Measurements from ENCODE around the gene COLEC12.
"Not testable (repeated sequence)": the region's sequence is repeated elsewhere in the genome, so short reads cannot be mapped to it uniquely, and the experiment has no call there.

Gene COLEC12

DNA sequence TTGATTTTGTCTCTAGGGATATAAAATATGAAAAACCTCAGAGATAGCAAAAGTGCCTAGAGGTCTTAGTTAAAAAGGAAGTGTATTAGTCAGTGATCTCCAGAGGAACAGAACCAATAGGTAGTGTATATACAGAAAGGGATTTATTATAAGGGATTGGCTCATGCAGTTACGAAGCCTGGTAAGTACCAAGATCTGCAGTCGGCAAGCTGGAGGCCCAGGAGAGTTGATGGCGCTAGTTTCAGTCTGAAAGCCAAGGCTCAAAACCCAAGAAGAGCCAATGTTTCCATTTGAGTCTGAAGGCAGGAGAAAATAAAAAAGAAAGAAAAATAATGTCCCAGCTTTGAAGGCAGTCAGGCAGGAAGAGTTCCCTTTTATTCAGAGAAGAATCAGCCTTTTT is 93.3 kb downstream of the COLEC12 start:
- no peak for DNase-seq

DNA sequence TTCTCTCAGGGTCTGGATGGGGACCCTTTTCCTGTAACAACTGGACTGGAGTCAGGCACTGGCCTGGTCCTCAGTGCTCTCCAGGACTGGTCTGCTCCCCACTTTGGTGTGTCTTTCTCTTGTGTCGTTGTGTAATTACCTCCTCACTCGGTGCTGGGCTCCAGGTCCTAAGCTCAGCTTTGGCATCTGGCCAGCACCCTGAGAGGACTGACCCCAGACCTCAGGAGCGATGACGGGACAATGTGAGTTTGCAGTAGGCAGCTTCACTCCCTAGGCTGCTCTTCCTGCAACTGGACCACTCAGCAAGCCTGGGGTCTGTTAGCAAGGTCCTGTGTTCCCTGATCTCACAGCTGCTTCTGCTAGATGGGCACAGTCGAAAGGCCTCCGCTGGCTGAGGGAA is 93.8 kb downstream of the COLEC12 start:
- DNase-seq = no peak

DNA sequence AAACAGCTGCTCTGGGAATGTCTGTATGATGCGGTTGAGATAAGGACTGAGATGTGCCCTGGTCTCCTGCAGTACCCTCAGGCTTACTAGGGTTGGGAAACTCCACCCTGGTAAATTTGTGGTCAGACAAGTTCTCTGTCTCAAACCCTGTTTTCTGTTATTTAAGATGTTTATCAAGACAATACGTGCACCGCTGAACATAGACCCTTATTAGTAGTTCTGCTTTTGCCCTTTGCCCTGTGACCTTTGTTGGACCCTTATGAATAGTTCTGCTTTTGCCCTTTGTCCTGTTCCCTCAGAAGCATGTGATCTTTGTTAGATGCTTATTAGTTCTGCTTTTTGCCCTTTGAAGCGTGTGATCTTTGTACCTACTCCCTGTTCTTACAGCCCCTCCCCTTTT is 95.5 kb downstream of the COLEC12 start:
- DNase-seq = not testable (repeated sequence)

DNA sequence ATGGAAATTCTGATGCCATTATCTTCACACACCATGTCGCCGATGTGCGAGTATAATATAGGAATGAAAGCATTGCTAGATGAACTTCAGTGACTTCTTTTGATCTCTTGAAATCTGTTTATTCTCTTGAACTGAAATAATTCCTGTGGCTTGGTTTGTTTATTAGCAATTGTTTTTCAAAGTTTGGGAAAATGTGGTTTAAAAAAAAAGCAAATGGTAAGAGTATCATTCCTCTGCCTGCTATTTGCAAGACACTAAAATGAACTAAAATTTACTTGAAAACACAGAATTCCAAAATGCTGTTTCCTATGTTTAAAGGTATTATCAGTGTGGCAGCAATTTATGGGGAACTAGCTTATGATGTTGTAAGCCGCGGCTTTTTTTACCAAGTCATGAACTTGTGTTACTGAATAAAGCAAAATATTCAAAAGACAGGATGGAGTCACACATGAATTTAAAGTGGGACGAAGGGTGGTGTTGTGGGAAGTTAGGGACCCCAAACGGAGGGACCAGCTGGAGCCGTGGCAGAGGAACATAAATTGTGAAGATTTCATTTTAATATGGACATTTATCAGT is 96.4 kb downstream of the COLEC12 start:
- no peak for DNase-seq

DNA sequence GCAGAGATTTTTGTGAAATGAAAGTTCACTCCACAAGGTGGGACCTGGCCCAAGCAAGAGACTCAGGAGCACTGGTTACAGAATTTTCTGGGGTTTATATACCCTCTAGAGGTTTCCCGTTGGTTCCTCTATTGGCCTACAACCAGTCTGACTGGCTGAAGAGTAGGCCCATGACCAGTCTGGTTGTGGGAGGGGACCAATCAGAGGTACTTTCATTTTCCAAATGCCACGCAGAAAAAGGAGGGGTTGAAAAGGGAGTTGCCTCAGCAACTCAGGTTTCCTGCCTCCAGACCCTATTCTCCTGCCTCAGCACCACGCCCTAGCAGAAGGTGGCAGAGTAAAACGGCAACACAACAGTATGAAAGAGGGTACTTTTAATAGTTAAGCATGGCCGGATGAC is 98.4 kb downstream of the COLEC12 start:
- DNase-seq = no peak

DNA sequence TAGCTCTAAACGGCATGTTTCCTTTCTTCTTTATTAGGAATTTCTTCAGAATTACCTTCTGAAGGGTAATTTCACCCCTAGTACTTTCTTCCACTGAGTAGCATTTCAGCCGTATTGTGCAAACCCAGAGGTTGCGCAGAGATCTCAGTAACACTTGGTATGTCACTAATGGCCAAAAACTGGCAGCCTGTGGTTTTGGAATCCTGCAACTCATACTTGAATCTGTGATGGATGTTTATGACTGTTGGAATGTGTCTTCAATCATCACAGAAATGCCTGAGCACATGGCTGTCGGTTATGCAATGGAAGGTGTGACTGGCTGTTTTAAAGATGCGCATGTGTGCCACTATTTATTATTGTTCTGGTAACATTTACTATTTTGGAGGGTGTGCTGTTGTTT is 100.0 kb downstream of the COLEC12 start:
- DNase-seq = no peak

DNA sequence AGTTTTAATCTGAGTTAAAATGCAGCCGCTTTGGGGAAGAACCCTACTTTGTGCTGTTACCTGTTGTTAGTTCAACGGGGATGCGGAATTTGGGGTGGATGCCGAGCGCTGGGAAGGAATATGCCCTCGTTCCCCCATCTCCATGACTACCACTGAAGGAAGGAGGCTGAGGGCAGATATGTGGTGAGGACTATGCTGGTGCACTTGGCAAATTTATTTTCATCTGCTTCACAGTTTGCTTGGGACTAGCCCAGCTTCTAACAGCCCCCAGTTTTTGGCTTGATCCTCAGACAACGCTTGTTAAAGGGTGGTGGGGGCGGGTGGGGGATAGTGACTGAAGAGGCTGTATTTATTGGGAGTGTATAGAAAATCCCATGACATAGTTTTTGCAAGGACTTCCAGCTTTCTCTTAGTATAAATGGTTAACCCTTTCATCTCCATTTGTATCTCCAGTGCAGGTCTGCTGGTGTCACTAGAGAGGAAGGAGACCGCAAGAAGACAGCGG is 100.8 kb downstream of the COLEC12 start:
- no peak for DNase-seq

DNA sequence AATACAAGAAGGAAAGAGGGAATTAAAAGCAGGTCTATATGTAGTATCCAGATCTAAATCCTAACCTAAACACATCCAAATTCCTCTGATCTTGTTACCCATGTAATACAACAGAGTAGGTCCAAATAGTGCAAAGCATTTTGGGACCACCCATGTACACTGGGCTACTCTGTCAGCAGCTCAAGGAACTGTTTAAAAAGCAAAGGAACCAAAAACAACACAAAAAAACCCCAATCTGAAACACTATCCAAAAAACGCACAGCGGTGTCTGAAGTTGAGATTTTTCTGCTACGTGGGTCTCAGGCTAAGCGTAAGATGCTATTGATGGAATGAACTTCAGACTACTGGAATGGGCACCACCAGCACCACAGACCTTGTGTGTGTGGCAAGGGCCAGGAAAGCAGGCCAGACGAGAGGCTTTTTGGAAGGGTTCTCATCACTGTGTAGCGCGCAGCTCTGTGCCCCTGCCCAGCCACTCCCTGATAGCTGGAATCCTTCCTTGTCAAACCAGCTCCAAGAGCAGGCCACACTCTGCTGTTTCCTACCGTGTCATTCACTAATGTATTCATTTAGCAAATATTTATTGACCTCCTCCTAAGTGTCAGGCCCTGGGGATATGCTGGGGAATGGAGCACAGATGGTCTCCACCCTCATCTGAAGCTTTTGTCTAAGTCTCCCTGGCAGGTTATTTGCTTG is 101.4 kb downstream of the COLEC12 start:
- DNase-seq = no peak

DNA sequence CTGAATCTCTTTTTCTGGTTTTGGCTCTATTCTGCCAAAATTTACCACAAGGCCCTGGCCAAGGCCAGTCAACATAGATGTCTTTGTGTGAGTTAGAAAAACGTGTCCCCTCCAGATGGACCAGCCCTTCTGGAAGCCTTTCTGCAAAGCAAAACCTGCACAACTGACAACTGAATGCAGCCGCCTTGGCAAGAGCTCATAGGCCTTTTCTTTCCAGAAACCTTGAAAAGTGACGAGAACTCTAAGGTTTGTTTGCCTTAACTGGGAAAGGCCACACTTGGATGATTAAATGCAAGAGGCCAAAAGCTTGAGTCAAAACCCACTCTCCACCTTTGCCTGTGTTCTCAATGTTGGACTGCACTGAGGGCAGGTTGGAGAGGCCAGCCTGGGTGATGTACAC is 103.9 kb downstream of the COLEC12 start:
- DNase-seq = no peak

DNA sequence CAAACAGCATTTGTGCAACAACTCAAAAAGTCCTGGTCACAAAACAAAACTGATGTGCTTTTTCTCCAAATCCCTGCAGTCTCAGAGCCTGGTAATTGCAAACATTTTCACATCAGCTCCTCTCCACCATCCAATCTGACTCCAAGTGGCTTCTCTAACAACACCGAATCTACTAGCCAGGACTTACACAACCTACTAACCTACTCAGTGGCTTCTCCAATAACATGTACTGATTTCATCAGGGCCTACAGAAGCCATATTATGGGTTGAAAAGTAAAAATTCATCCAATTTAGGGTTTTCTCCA is 104.3 kb downstream of the COLEC12 start:
- no peak for DNase-seq

DNA sequence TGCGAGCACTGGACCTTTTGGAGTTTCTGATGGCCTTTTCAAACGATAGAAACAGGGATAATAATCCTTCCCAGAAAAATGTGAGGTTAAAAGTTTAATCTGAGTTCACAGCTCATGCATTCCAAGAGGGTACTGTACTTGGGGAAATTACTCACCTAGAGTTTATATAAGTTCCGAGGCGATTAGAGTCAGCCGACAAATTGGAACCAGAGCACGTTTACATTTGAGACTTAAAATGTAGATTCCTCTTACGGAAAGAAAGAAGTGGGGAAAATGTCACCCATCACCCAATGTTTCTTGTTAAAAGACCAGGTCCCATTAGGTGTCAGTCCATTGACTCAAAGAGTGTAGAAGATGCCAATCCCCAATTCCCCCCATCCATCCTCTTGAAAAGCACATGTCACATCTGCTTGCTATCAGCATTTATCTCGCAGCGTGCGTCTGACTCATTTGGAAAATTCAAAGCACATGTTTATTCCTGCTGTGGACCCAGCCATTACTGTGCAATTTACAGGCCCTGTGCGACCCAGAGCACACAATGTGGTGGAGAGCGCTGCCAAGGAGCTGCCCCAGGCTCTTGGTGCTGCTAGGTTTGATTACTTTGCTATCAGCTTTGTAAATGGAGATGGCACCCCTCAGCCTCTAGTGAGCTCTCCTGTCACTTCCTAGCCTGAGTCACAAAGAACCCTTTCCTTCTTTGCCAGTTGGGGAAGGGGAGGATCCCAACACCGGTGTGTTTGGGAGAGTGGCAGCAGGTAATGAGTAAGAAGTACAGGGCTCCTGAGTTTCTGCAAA is 104.8 kb downstream of the COLEC12 start:
- no peak for DNase-seq

DNA sequence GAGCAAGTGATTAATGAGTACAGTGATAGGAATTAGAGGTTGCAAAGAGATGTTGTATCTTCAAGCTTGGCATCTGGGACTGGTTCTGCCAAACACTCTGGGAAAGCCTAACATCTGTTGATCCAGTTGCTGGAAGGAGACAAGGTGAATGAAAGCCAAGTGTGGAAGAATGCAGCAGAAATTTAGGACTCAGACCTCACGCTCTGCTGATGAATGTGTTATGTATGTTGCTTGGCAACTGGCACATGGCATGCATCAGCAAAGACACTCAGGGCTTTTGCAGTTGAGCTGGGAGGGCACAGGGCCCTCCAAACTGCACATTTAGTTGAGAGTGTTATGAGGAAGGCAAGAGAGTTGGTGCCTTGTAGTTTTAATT is 105.5 kb downstream of the COLEC12 start:
- no peak for DNase-seq

DNA sequence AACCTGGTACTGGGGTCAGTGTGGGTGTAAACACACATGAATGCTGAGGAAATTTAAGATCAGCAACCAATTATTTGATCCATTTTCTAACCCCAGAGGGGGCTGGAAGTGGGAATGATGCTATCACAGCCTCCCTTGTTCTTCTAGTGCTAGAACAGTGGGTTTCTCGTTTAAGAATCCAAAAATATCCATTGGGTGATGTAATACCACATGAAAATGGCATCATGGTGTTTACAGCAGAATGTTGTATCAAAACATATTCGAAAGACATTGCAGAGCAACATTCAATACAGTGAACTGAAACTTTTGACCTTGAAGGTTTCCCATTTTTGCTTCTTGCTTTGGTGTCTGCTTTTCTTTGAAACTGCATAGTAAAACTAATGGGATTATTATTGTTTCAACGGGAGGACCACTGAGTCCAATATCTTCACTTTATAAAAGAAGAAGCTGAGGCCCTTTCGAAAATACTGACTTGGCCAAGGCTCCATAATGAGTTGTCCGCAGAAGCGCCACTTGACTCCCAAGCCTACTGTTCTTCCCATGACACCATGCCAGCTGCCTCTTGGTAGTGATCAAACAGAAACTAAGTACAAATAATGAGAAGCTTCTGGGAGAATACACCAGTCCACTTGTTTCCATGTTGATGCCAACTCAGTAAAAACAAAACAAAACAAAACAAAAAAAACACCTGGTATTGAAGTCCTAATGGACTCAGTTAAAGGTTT is 106.1 kb downstream of the COLEC12 start:
- DNase-seq = no peak

DNA sequence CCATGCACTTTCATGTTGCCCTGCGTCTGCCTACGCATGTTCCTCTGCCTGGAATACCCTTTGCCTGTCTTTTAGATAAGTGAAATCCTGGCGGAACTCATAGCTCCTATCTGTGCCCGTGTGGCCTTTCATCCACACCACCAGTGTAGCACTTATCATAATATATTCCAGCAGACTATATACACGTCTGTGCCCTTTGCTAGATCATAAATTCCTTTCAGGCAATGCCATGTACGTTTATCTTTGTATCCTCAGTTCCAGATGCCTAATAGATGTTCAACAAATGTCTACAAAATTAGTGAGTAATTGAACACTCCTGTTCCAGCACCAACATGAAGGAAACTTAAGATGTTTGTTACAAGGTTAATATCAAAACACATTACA is 106.9 kb downstream of the COLEC12 start:
- DNase-seq = no peak

DNA sequence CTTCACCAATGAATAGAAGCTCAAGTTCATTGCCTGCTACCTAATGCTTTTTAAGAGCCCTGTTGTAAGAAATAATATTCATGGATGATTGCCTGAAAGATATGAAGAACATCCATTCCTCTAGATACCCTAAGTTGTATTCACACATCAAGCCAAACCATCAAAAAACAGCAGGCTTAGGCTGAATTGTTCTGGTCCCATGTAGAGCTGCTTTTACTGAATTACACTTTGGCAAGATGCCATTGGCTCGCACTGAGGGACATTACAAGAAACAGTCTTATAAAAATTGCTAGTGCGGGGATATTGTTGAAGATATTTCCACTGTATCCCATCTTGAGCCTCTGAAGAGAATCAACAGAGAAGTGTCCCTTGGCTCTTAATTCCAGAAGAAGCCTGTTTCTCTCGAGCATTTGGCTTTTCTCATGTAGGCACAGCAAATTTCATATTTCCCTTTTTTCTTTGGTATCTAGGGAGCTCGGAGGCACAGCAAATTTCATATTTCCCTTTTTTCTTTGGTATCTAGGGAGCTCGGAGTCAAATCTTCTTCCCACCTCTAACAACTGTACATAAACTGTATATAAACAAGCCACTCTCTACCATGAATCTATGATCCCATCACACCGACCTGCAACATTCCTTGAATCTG is 107.5 kb downstream of the COLEC12 start:
- no peak for DNase-seq

DNA sequence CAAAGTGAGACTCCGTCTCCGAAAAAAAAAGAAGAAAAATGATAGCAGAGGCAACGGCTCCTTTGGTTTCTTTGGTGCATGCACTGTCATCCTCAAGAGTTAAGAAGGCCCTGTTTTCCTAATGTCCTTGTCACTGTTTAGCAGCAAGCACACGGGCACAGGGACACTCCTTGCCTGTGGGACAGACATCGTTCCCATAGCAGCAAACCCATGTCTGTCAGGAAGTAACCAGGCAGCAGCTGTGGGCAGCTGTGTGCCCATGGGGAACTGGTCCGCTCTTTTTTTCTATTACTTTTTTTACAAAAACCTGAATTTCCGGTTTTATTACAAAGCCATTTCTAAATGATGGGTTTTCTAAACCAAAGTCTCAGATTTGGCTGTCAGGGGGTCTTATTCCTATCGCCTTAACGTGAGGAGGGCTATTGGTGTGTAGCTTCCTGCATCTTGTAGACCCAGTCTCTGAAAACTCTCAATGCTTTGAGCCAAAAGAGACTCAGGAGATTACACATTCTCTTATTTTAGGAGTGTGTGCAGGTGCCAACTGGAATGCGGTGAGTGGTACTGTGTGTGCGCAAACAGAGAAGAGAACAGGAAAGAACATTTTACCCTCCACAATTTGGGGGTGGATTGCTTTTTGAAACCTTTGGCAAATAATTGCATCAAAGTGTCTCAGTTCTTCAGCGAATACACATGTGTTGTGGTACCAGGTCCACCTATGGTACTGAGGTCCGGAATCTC is 109.6 kb downstream of the COLEC12 start:
- DNase-seq = no peak

DNA sequence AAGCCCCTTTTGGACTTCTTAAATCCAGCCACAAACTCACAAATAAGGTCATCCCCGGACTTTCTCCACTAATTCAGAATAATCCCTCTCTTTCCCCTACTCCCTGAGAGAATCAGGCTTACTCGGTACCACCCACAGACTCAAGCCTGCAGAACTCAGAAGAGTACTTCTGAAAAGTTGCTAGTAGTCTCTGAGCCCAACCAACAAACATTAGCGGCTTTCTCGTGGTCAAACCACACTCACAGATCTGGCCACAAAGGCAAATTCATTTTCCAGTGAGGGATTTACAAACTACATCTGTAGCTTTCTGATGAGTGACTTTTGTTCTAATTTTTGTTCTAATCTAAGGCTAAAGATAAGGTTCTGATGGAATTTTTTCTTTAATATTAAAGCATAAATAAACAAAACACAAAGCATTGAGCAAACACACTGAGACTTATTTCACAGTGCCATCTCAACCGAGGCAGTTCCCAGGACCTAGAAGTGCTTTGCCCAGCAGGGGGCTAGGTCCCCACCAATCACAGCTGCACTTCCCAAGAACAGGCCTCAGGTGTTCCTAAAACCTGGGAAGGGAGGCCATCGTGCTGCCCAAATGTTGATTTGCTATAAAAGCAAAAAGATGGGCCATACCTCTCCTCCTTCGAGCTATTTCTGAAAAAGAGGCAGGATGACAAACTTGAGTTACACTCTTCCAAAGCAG is 110.7 kb downstream of the COLEC12 start:
- no peak for DNase-seq

DNA sequence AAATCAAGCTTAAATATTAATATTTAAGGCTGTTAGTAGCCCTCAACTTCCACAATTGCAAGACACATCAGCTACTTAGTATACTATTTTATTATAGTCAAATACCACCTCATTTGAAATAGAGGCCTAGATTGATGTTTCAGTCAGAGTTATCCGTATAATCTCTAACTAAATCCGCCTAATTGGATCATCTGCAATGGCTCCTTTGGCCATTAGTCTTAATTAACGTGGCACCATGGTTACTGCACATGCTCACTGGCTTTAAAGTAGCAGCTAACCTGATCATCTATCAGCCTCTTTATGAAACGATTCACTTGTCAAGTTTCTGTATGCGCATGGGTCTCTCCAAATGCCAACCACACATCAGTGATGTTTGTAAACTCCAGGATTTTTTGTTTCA is 112.3 kb downstream of the COLEC12 start:
- no peak for DNase-seq

DNA sequence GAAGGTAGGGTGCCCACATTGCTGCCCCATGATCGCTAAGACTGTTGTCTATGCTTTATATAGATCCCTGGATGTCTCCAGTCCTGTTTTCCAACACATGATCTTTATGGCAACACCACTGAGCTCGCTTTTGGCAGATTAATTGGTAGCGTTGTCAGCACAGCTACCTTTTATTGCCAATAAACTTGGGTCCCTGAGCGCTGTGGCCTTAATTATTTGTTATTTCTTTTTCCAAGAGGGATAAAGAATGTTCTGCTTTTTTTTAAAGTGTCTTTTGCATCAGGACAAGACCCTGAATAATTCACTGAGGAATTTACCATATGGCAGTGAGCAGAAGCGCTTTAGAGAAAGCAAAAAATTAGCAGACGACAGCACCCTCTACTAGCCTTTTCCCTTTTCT is 113.5 kb downstream of the COLEC12 start:
- DNase-seq = no peak

DNA sequence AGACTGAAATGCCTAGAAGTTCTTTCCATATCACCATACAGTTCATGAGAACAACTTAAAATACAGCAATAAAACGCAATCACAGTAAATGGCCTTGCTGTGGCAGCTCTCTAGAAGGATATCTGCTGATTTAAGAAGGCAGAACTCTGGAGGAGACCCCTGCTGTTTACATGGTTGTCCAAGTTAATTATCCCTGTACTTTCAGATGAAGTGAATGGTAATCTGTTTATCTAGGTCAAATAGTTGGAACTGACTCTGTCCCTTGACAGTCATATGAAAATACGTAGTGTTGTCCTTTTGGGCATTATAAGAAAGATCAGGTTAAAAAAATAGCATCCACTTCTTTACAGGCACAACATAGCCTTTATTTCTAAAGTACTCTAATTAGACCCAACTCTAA is 115.6 kb downstream of the COLEC12 start:
- no peak for DNase-seq

DNA sequence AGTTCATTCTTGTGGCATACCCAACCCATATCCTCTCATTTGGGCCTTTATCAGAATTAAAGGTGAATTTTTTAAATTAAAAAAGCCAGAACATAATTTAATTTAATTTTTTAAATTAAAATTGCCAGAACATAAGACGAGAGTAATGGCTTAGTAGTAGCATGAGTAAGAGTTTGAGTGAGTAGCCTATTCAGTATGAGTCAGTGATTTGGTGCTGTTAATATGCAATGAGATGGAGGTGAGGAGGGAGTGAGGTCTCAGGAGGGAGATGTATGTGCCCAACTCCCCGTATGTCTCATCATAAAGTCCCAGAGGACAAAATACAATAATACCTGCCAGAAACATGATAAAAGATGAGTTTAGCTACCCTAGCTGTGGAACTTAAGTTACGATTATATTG is 117.4 kb downstream of the COLEC12 start:
- DNase-seq = no peak
